Activated effector memory CD4-positive, alpha-beta T cell treated with anti-CD3 and anti-CD28 coated beads, Interleukin-2, amount 50 U/mL, for 16 hours (primary cell): ENCODE measurements around the gene DOCK11.

ENCODE experiments used
- DNase-seq: peaks from one replicate; pipeline ENCODE4 v3.0.0-alpha.2; 2020

DOCK11 gene

GRCh38 chrX:118503260-118504041 is 7.8 kb downstream of the DOCK11 start:
- DNase-seq: no peak

- no peak for DNase-seq
These were observed 9.0 kb downstream of the DOCK11 start for GRCh38 chrX:118504581-118504980.

GRCh38 chrX:118506805-118507480 is 11.3 kb downstream of the DOCK11 start:
- no peak for DNase-seq

- no peak for DNase-seq
These were observed 12.2 kb downstream of the DOCK11 start for GRCh38 chrX:118507766-118508165.

GRCh38 chrX:118508221-118508620 is 12.6 kb downstream of the DOCK11 start:
- DNase-seq: no peak

- no peak for DNase-seq
These were observed 13.0 kb downstream of the DOCK11 start for GRCh38 chrX:118508635-118509034.

GRCh38 chrX:118510111-118510510 is 14.5 kb downstream of the DOCK11 start:
- DNase-seq: no peak

GRCh38 chrX:118513120-118513898 is 17.7 kb downstream of the DOCK11 start:
- DNase-seq: no peak

GRCh38 chrX:118519411-118520215 is 24.0 kb downstream of the DOCK11 start:
- no peak for DNase-seq

GRCh38 chrX:118520216-118521206 is 24.9 kb downstream of the DOCK11 start:
- no peak for DNase-seq

- DNase-seq: no peak
These were observed 25.8 kb downstream of the DOCK11 start for GRCh38 chrX:118521435-118521834.

- no peak for DNase-seq
These were observed 26.8 kb downstream of the DOCK11 start for GRCh38 chrX:118522230-118522926.

GRCh38 chrX:118523920-118524319 is 28.3 kb downstream of the DOCK11 start:
- DNase-seq: peak; percentile 74

GRCh38 chrX:118524344-118524743 is 28.7 kb downstream of the DOCK11 start:
- no peak for DNase-seq

GRCh38 chrX:118525174-118525730 is 29.6 kb downstream of the DOCK11 start:
- no peak for DNase-seq

GRCh38 chrX:118526149-118526548 is 30.5 kb downstream of the DOCK11 start:
- DNase-seq: no peak

- DNase-seq: peak; percentile 82
These were observed 32.6 kb downstream of the DOCK11 start for GRCh38 chrX:118528071-118528737.

GRCh38 chrX:118530219-118530911 is 34.8 kb downstream of the DOCK11 start:
- no peak for DNase-seq
